GM21526 (cell line): ENCODE results near the gene GOLGA7B.

Source experiments
- ATAC-seq: cut with Tn5 transposase; IDR thresholded peaks from one replicate; pipeline ENCODE4 v1.9.1; 2021; ENCODE audit warnings: moderate library complexity; ENCODE audit not compliant: unreplicated experiment, low FRiP score

GOLGA7B gene

DNA sequence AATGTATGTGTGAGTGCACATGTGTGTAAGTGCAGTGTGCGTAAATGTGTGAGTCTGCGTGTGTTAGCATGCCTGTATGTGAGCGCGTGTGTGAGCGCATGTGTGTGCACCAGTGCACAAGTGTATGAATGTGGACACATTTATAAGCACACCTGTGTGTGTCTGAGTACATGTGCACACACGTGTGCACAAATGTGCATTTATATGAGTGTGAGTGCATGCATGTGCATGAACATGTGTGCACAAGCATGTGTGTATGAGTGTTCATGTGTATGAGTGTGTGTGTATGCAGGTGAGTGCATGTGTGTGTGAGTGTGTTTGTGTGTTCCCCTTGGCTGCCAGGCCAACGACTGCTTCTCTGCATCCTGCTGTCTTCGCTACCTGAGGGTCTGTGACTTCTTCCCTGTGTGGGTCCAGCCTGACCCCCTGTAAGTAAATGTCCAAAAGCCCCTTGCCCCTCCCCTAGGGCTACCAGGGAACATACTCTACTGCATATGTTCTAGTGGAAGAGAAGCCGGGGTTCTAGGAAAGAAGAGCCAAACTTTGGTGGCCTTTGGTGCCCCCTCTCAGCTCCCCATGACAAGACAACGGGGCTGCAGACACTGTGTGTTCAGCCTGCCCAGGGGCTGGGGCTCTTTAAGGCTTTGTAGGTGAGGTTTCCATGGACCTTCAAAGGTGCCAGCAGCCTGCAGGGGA lies 17.0 kb downstream of the GOLGA7B start:
- ATAC-seq: no peak

GRCh38 chr10:97867220-97867800 lies 17.7 kb downstream of the GOLGA7B start:
- ATAC-seq: no peak

GRCh38 chr10:97868134-97868685 lies 18.6 kb downstream of the GOLGA7B start:
- ATAC-seq: no peak

DNA sequence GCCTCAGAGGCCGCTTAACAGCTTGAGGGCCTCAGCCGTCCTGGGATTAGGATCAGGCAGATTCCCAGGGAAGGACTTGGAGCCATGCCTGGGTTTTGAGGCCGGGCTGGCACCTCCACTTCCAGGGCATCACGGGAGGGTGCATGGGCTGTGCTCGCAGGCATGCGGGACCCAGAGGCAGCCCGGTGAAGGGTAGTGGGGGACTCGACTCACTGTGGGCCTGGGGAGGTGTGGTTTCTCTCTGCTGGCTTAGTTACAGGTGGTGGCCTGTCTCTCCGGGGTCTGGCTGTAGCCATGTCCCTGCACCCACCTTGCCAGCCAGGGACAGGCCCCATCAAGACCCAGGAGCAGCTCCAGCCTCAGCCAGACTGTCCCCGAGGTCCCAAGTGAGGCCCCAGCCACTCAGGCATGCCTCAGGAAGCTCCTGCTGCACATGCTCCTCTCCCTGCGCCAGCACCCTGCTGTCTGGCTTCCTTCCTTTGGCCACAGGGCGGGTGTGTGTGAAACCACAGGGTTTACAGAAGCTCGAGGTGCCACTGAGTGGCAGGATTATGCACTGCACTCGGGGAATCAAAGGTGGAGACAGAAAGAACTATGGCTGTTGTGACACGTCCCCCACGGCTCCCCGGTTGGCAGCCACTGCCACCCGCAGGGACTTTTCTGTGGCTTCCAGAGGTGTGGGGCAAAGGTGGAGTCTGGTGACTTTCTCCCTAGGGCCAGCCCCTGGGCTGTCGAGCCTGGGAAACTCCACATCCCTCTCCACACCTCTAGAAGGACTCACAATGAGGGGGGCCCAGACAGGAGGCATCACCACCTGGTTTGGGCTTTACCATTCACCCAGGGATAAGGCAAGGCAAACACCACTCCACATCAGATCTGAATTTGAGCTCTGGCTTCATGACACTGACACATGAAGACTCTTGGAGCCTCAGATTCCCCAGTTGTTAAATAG lies 19.7 kb downstream of the GOLGA7B start:
- ATAC-seq: peak; percentile 94

GRCh38 chr10:97870990-97871389 lies 21.3 kb downstream of the GOLGA7B start:
- no peak for ATAC-seq

DNA sequence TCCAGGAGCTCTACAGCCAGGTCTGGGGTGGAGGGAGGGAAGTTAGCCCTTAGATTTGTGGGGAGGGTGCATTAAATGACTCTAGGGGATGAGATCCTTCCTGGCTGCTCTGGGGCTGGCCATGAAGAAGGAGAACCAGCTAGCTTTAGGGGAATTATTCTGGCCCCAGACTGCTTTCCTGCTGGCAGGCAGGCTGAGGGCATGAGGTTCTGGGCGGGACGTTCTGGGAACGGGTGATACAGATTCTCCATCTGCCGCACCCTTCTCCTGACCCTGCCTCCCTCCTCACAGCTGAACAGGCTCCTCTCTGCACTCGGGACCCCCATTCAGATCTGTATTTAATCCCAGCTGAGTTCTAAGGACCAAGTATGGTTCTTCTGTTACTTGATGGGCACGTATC lies 23.9 kb downstream of the GOLGA7B start:
- ATAC-seq: no peak

GRCh38 chr10:97874332-97874731 lies 24.7 kb downstream of the GOLGA7B start:
- no peak for ATAC-seq

DNA sequence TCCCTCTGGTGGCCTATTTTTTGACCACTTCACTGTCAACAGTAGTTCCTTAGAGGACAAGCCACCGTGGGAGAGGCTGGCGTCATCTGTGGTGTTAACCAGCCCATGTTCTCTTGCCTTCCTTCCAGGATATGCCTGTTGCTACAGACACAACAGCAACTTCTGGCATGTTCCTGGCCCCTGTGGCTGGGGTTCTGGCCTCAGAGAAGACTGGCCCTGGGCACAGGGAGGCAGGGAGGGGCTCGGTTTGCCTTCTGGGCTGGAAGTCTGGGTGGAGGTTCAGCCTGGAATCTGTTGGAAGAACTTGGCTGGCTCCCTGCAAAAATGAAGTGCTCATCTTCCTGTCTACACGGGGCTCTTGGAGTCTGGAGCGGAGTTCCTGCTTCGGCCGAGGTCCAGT lies 25.7 kb downstream of the GOLGA7B start:
- ATAC-seq: no peak

DNA sequence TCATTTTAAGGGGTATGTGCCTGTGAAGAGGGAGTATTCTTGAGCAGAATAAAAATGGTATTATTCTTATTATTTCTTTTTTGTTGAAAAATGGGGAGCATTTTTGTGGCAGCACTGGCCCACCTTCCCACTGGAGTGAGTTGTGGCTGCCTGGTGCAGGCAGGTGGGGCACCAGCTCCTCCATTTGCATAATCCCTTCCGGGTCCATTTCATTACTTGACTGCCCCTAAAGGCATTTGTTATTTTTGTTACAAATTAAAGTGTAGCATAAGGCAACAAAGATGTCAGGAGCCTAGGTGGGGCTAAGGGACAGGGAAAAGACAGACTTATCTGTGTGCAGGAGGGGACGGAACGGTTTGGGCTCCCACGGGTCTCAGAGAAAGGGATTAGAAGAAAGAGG lies 26.8 kb downstream of the GOLGA7B start:
- no peak for ATAC-seq

GRCh38 chr10:97879241-97879640 lies 29.6 kb downstream of the GOLGA7B start:
- no peak for ATAC-seq

- no peak for ATAC-seq
Observed at GRCh38 chr10:97880109-97880508, 30.5 kb downstream of the GOLGA7B start.

GRCh38 chr10:97882142-97883091 lies 32.8 kb downstream of the GOLGA7B start:
- ATAC-seq: no peak

DNA sequence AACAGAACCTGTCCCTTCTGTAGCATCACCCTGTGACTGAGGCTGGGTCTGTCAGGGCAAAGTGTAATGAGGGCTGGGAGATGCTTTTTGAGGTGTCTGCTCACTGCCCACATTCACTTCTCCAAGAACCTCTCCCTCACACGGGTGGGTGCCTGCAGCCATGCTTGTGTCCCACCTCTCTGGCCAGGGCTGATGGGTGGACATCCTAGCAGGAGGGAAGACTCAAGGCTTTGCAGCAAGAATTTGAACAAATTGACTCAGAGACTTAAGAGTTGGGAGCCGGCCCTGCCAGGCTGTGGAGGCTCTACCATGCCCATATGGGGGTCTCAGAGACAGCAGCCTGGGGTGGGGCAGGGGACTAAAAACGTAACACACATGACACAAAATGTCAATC lies 33.4 kb downstream of the GOLGA7B start:
- ATAC-seq: no peak

- no peak for ATAC-seq
Observed at GRCh38 chr10:97886286-97886685, 36.6 kb downstream of the GOLGA7B start.

- ATAC-seq: no peak
Observed at GRCh38 chr10:97887399-97887798, 37.8 kb downstream of the GOLGA7B start.

GRCh38 chr10:97888134-97888533 lies 38.5 kb downstream of the GOLGA7B start:
- no peak for ATAC-seq

- no peak for ATAC-seq
Observed at GRCh38 chr10:97888641-97889262, 39.1 kb downstream of the GOLGA7B start.

DNA sequence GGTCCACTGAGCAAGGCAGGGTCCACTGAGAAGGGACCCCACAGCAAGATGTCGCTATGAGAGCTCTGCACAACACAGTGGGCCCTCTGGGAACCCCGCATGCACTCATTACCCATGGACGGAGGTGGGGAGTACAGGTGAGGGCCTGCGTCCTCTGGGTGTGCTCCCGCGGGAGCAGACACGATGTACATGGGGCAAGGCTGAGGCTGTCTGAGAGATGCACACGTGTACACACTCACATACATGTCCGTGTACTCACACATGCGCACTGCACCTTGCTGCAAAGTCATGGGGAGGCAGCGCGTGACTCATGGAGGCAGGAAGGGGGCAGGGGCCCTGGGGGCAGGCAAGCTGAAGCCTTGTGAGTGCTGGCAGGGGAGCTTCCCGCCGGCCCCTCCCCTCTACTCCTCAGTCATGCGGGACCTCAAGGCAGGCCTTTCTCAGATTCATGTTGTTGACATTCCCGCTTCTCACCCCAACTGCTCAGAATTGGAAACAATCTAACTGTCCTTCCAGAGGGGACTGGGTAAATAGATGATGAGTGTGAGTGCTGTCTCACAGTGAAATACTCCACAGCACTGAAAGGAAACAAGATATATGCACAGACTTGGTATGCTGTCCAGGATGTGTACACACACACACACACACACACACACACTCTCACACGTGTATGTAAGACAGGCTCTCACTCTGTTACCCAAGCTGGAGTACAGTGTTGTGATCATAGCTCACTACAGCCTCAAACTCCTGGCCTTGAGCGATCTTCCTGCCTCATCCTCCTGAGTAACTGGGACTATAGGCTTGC lies 40.0 kb downstream of the GOLGA7B start:
- ATAC-seq: no peak
